OCI-LY3 (cell line): ENCODE measurements around the gene FKRP.

ENCODE experiments used
- H2AFZ ChIP-seq: fragments of 200-600, 300-600 bp; shearing (Covaris generic); 2 replicates; pipeline ENCODE4 v1.6.0; 2014; ENCODE audit warnings: antibody characterized with exemption, low read depth, low read length
- H3K27ac ChIP-seq: fragments of 200-600, 300-600 bp; sonication (generic); 2 replicates; pipeline ENCODE4 v1.5.1; 2014; ENCODE audit warnings: mild to moderate bottlenecking, low read length, moderate library complexity, mixed read lengths
- H3K27me3 ChIP-seq: fragments of 200-600, 300-600 bp; sonication (generic); 2 replicates; pipeline ENCODE4 v1.6.1; 2014; ENCODE audit warnings: low read depth, low read length, mixed read lengths
- H3K36me3 ChIP-seq: fragments of 200-600, 300-600 bp; sonication (generic); replicated peaks from 2 replicates; pipeline ENCODE3; 2014; ENCODE audit warnings: low read depth, low read length, mixed read lengths
- H3K4me1 ChIP-seq: fragments of 300-600, 200-600 bp; sonication (generic); 2 replicates; pipeline ENCODE4 v1.6.1; 2014; ENCODE audit warnings: low read length, mixed read lengths
- H3K4me2 ChIP-seq: fragments of 200-600, 300-600 bp; sonication (generic); 2 replicates; pipeline ENCODE4 v1.6.1; 2014; ENCODE audit warnings: low read length, mixed read lengths
- H3K4me3 ChIP-seq: fragments of 300-600, 200-600 bp; sonication (generic); 2 replicates; pipeline ENCODE4 v1.5.1; 2014; ENCODE audit warnings: antibody characterized with exemption, mild to moderate bottlenecking, low read length, moderate library complexity
- H3K79me2 ChIP-seq: fragments of 300-600, 200-600 bp; shearing (Covaris generic); 2 replicates; pipeline ENCODE4 v1.6.1; 2014; ENCODE audit warnings: mild to moderate bottlenecking, low read length, mixed read lengths
- H3K9ac ChIP-seq: fragments of 300-600, 200-600 bp; shearing (Covaris generic); 2 replicates; pipeline ENCODE4 v1.6.0; 2014; ENCODE audit warnings: mild to moderate bottlenecking, low read length, moderate library complexity
- H3K9me3 ChIP-seq: fragments of 200-600, 300-600 bp; shearing (Covaris generic); 2 replicates; pipeline ENCODE4 v1.6.1; 2014; ENCODE audit warnings: low read length, mixed read lengths; ENCODE audit not compliant: insufficient read depth
- H4K20me1 ChIP-seq: fragments of 200-600, 300-600 bp; sonication (generic); 2 replicates; pipeline ENCODE4 v1.6.1; 2016; ENCODE audit warnings: low read length, mixed read lengths; ENCODE audit not compliant: insufficient read depth
- EZH2phosphoT487 ChIP-seq: fragments of 200-600 bp; shearing (Covaris generic); IDR thresholded peaks from 2 replicates; pipeline ENCODE4 v1.6.1; 2018; ENCODE audit warnings: antibody characterized with exemption, mixed run types, low read depth
- TF ChIP-seq, protein P1 (sequence below): fragments of 200-600, 300-600 bp; sonication (generic); IDR thresholded peaks from 2 replicates; pipeline ENCODE4 v1.5.1; 2014; ENCODE audit warnings: antibody characterized with exemption, low read length, low read depth

FKRP gene

DNA sequence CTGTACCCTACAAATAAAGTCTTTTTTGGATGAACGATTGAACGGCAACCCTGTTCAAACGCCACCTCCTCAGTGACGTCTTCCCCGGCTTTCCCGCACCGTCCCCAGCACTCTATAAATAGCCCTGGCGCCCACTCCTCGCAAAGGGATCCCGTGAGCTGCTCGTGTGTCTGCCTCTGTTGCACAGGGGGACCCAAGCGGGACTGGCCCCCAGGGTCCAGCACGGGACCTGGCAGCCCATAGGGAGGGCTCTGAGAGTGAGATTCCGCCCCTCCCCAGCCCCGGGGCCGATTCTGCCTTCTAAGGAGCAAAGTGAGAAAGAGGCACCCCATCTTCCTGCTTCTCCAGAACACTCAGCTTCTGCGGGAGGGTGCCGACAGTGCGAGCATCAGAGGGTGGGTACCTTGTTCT lies 8.1 kb upstream of the FKRP start:
- Histone ChIP-seq H3K9me3 (no peaks in the 10 kb centered on the region), H3K4me1 (no peaks in the 10 kb centered on the region), H2AFZ (no peak overlapping the region), H3K9ac (no peak overlapping the region), H3K4me2 (no peak overlapping the region), H3K27ac (no peak overlapping the region), H3K4me3 (no peak overlapping the region), H3K36me3 (peaks cover 53% of the 10 kb centered on the region), H3K27me3 (no peaks in the 10 kb centered on the region), H3K79me2 (peaks cover 81% of the 10 kb centered on the region), H4K20me1 (peaks cover 73% of the 10 kb centered on the region)
- TF ChIP-seq, protein P1, sequence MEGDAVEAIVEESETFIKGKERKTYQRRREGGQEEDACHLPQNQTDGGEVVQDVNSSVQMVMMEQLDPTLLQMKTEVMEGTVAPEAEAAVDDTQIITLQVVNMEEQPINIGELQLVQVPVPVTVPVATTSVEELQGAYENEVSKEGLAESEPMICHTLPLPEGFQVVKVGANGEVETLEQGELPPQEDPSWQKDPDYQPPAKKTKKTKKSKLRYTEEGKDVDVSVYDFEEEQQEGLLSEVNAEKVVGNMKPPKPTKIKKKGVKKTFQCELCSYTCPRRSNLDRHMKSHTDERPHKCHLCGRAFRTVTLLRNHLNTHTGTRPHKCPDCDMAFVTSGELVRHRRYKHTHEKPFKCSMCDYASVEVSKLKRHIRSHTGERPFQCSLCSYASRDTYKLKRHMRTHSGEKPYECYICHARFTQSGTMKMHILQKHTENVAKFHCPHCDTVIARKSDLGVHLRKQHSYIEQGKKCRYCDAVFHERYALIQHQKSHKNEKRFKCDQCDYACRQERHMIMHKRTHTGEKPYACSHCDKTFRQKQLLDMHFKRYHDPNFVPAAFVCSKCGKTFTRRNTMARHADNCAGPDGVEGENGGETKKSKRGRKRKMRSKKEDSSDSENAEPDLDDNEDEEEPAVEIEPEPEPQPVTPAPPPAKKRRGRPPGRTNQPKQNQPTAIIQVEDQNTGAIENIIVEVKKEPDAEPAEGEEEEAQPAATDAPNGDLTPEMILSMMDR = no peak
- no peak for TF ChIP-seq EZH2phosphoT487

DNA sequence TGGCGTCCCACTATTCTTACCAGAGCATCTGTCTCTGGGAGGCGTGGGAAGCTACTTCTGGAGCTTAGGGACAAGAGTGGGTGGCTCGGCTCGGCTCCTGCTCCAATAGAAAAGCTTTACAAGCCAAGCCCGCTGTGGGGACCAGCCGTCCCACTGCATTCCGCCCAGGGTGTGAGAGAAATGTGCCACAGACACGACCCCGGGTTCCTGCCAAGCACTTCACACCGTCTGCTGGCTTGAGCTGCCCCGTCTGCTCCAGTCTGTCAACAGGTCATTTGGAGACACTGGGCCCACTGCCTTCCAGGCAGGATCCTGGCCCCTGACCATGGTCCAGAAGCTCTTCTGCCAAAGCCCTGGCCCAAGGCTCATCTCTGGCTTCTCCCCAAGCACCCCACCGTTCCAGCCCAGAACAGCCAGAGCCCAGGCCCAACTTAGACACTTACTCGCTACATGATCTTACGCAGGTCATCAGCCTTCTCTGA lies 6.5 kb upstream of the FKRP start:
- peaks cover 39% of the 10 kb centered on the region for H3K36me3 ChIP-seq
- no peak overlapping the region for H3K4me2 ChIP-seq
- TF ChIP-seq, protein P1 = no peak
- no peak for TF ChIP-seq EZH2phosphoT487
- H3K27me3 ChIP-seq = no peaks in the 10 kb centered on the region
- no peak overlapping the region for H3K9ac ChIP-seq
- no peak overlapping the region for H3K4me3 ChIP-seq
- H3K4me1 ChIP-seq = peaks cover 5% of the 10 kb centered on the region
- H2AFZ ChIP-seq = no peak overlapping the region
- H3K9me3 ChIP-seq = no peaks in the 10 kb centered on the region
- H3K27ac ChIP-seq = no peak overlapping the region
- H3K79me2 ChIP-seq = peaks cover 81% of the 10 kb centered on the region
- H4K20me1 ChIP-seq = peaks cover 72% of the 10 kb centered on the region

DNA sequence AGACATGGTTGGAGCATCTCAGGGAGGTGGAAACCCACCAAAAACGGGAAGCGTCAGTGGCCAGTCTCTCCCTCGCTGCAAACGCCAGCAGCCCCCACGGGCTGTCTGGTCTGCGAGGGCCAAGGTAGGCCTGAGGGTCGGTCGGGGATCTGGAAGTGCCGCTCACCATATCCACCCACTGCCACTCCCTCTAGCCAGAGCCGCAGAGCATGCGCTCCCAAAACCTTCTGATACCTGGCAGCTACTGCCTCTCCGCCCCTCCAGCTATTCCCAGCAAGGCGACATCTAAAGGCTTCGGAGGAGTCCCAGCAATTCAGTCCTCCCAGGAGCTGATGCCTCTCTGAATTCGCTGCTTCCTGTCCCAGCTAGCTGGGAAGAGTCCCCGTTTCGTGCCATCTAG lies 4.4 kb upstream of the FKRP start:
- H3K79me2 ChIP-seq = peaks cover 100% of the 10 kb centered on the region
- no peaks in the 10 kb centered on the region for H3K9me3 ChIP-seq
- peaks cover 37% of the 10 kb centered on the region for H3K36me3 ChIP-seq
- peaks cover 82% of the 10 kb centered on the region for H4K20me1 ChIP-seq
- H3K9ac ChIP-seq = no peak overlapping the region
- H3K27ac ChIP-seq = no peak overlapping the region
- H2AFZ ChIP-seq = no peak overlapping the region
- no peak overlapping the region for H3K4me2 ChIP-seq
- H3K4me1 ChIP-seq = peaks cover 12% of the 10 kb centered on the region
- H3K4me3 ChIP-seq = no peak overlapping the region
- TF ChIP-seq EZH2phosphoT487 = no peak
- TF ChIP-seq, protein P1 = no peak
- H3K27me3 ChIP-seq = no peaks in the 10 kb centered on the region

DNA sequence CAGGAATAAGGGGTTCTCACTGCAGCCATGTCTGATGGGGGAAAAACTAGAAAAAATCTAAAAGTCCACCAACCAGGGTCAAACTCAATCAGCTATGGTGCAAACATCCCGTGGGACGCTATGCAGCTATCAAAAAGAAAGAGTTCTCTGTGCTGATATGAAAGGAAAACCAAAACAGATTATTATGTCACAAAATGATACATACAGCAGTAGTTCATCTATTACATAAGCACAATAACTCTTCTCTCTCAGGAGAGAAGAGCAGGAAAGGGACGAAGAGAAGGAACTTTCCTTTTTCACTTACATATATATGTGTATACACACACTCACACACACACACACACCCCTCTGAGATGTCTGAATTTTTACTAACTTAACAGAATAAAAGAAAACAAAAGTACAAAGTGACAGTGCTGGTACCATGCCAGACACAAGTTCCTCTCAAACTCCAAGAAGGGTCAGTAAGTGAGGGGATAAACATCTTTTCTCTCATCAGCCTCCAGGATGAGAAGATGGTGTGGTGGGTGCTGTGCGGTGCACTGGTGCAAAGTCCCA lies 2.9 kb upstream of the FKRP start:
- H3K4me2 ChIP-seq = no peak overlapping the region
- TF ChIP-seq, protein P1 = no peak
- no peak for TF ChIP-seq EZH2phosphoT487
- H3K4me3 ChIP-seq = no peak overlapping the region
- H2AFZ ChIP-seq = no peak overlapping the region
- H3K36me3 ChIP-seq = peaks cover 22% of the 10 kb centered on the region
- H3K9me3 ChIP-seq = no peaks in the 10 kb centered on the region
- no peak overlapping the region for H3K9ac ChIP-seq
- peaks cover 68% of the 10 kb centered on the region for H4K20me1 ChIP-seq
- no peak overlapping the region for H3K27ac ChIP-seq
- peaks cover 18% of the 10 kb centered on the region for H3K4me1 ChIP-seq
- H3K79me2 ChIP-seq = peaks cover 92% of the 10 kb centered on the region
- H3K27me3 ChIP-seq = no peaks in the 10 kb centered on the region
